GM12891 (cell line): ENCODE data around the gene KNDC1.

Experiments used
- POLR2A ChIP-seq: IDR thresholded peaks from 2 replicates; pipeline ENCODE4 v1.6.1; 2011; ENCODE audit warnings: low read depth, low read length, control low read depth
- POLR2AphosphoS5 ChIP-seq: IDR thresholded peaks from 2 replicates; pipeline ENCODE4 v1.6.1; 2011; ENCODE audit warnings: low read depth, low read length, control low read depth
- POU2F2 ChIP-seq: IDR thresholded peaks from 2 replicates; pipeline ENCODE4 v1.6.1; 2011; ENCODE audit warnings: low read depth, mild to moderate bottlenecking, control low read depth, low read length, moderate library complexity
- SPI1 ChIP-seq: IDR thresholded peaks from 2 replicates; pipeline ENCODE4 v1.6.1; 2011; ENCODE audit warnings: low read depth, low read length, control low read depth
- TAF1 ChIP-seq: IDR thresholded peaks from 2 replicates; pipeline ENCODE4 v1.6.1; 2011; ENCODE audit warnings: low read depth, low read length, control low read depth

GRCh38 chr10:133253361-133253955, 93.4 kb downstream of the KNDC1 start:
- TF ChIP-seq POLR2A (no peak), POLR2AphosphoS5 (no peak), TAF1 (no peak), POU2F2 (no peak), SPI1 (no peak)
